Stimulated activated CD4-positive, alpha-beta T cell treated with anti-CD3 and anti-CD28 coated beads, Interleukin-4, amount 100 ng/mL, for 48 hours (primary cell): ENCODE data around the gene WWP2.
A peak's percentile ranks its signal among the peaks of the same experiment; 100 is the strongest.
"Not testable (repeated sequence)": the region's sequence is repeated elsewhere in the genome, so short reads cannot be mapped to it uniquely, and the experiment has no call there.

Source experiments
- DNase-seq, 2 donors: peaks; one replicate each; pipeline ENCODE4 v3.0.0-alpha.2; 2020; ENCODE audit warnings: low read depth in 2 of 2

The WWP2 gene

GRCh38 chr16:69761983-69762813 lies at the start of gene WWP2:
Gene WWP2 (plus strand): TSS chr16:69762332. CDS start chr16:69787011, 24,679 bp downstream.
- DNase-seq = peak; percentile 64 to 68

GRCh38 chr16:69712914-69713581 lies 49.1 kb upstream of the WWP2 start:
- DNase-seq = no peak

GRCh38 chr16:69717066-69717465 lies 45.1 kb upstream of the WWP2 start:
- no peak for DNase-seq

GRCh38 chr16:69718111-69718764 lies 43.9 kb upstream of the WWP2 start:
- DNase-seq = no peak

- DNase-seq = no peak
Measured at GRCh38 chr16:69720822-69721430, 41.2 kb upstream of the WWP2 start.

- DNase-seq = no peak
Measured at GRCh38 chr16:69721441-69721957, 40.6 kb upstream of the WWP2 start.

- no peak for DNase-seq
Measured at GRCh38 chr16:69724414-69724873, 37.7 kb upstream of the WWP2 start.

GRCh38 chr16:69724981-69725479 lies 37.1 kb upstream of the WWP2 start:
- no peak for DNase-seq

GRCh38 chr16:69725480-69726312 lies 36.4 kb upstream of the WWP2 start:
- DNase-seq = no peak

- peak; percentile 88 to 90 for DNase-seq
Measured at GRCh38 chr16:69726313-69727060, 35.6 kb upstream of the WWP2 start, which contains the start of gene NQO1. Gene NQO1 (minus strand): TSS chr16:69726560. CDS start chr16:69726439, 121 bp downstream.

GRCh38 chr16:69727916-69728270 lies 34.2 kb upstream of the WWP2 start:
- no peak for DNase-seq

- not testable (repeated sequence) for DNase-seq
Measured at GRCh38 chr16:69729030-69729429, 33.1 kb upstream of the WWP2 start.

- DNase-seq = not testable (repeated sequence)
Measured at GRCh38 chr16:69731280-69731679, 30.9 kb upstream of the WWP2 start.

GRCh38 chr16:69732101-69732500 lies 30.0 kb upstream of the WWP2 start:
- no peak for DNase-seq

GRCh38 chr16:69741519-69741918 lies 20.6 kb upstream of the WWP2 start:
- DNase-seq = no peak

GRCh38 chr16:69741951-69742904 lies 19.9 kb upstream of the WWP2 start:
- no peak for DNase-seq

GRCh38 chr16:69744363-69745231 lies 17.5 kb upstream of the WWP2 start:
- DNase-seq = no peak

GRCh38 chr16:69745232-69745612 lies 16.9 kb upstream of the WWP2 start:
- no peak for DNase-seq
